Activated gamma-delta T cell (primary cell): Measurements from ENCODE around the gene GMEB2.
"Not testable (repeated sequence)": the region's sequence is repeated elsewhere in the genome, so short reads cannot be mapped to it uniquely, and the experiment has no call there.

ENCODE experiments used
- DNase-seq: peaks from one replicate; lab custom pipeline; 2025; lab: John Stamatoyannopoulos, UW

GMEB2 gene

GRCh38 chr20:63613863-63614594 is 12.9 kb downstream of the GMEB2 start:
- DNase-seq: not testable (repeated sequence)

GRCh38 chr20:63612276-63612931 is 14.5 kb downstream of the GMEB2 start:
- no peak for DNase-seq

GRCh38 chr20:63611646-63612045 is 15.3 kb downstream of the GMEB2 start:
- no peak for DNase-seq

GRCh38 chr20:63610581-63611435 is 16.1 kb downstream of the GMEB2 start:
- DNase-seq: no peak

GRCh38 chr20:63606686-63607085 is 20.2 kb downstream of the GMEB2 start:
- DNase-seq: no peak

- no peak for DNase-seq
Observed at GRCh38 chr20:63602321-63602720, 24.6 kb downstream of the GMEB2 start.

GRCh38 chr20:63601679-63602078 is 25.2 kb downstream of the GMEB2 start:
- DNase-seq: not testable (repeated sequence)

GRCh38 chr20:63599396-63600050 is 27.4 kb downstream of the GMEB2 start:
- DNase-seq: no peak

GRCh38 chr20:63598479-63599395 is 28.2 kb downstream of the GMEB2 start:
- DNase-seq: no peak

GRCh38 chr20:63597651-63598478 is 29.0 kb downstream of the GMEB2 start:
- DNase-seq: no peak

GRCh38 chr20:63596423-63596822 is 30.5 kb downstream of the GMEB2 start:
- no peak for DNase-seq

GRCh38 chr20:63595416-63596127 is 31.3 kb downstream of the GMEB2 start:
- DNase-seq: no peak

- no peak for DNase-seq
Observed at GRCh38 chr20:63594043-63594561, 32.8 kb downstream of the GMEB2 start.

GRCh38 chr20:63592661-63593060 is 34.2 kb downstream of the GMEB2 start:
- DNase-seq: no peak

- no peak for DNase-seq
Observed at GRCh38 chr20:63591786-63592355, 35.0 kb downstream of the GMEB2 start.

GRCh38 chr20:63591147-63591533 is 35.8 kb downstream of the GMEB2 start:
- DNase-seq: no peak

GRCh38 chr20:63590218-63591146 is 36.4 kb downstream of the GMEB2 start:
- DNase-seq: no peak
